Spleen (tissue), 7 donors: ENCODE measurements around the gene RNF225.

Experiments used
- POLR2A ChIP-seq, 3 donors: fragments of 450-650 bp; IDR thresholded peaks; one replicate each; pipeline ENCODE4 v1.5.1; 2017; ENCODE audit warnings: antibody characterized with exemption in 3 of 3, mild to moderate bottlenecking in 1 of 3
- TF ChIP-seq, protein P1 (sequence below), 11 experiments: fragments of 200-600 bp in 7 of 11; fragments of 450-650 bp in 4 of 11; sonication (generic) in 4 of 11; IDR thresholded peaks in 8 of 11; conservative IDR thresholded peaks in 3 of 11; 1 replicate in 7 of 11; 2 replicates in 4 of 11; pipeline versions ENCODE4 v1.4.0 to v1.8.0; 2016 to 2021; ENCODE audit warnings: antibody characterized with exemption in 11 of 11, inconsistent platforms in 4 of 11, mild to moderate bottlenecking in 1 of 11
- donor health status: DM: no; HTN: no; CAD: no; lungs with moderate emphysema.
- donor health status: DM: no; HTN: no; CAD: no.
- donor health status: DM: no; HTN: no; CAD: no.

GRCh38 chr19:58395979-58396627 is 647 bp downstream of the RNF225 start:
- TF ChIP-seq, protein P1, sequence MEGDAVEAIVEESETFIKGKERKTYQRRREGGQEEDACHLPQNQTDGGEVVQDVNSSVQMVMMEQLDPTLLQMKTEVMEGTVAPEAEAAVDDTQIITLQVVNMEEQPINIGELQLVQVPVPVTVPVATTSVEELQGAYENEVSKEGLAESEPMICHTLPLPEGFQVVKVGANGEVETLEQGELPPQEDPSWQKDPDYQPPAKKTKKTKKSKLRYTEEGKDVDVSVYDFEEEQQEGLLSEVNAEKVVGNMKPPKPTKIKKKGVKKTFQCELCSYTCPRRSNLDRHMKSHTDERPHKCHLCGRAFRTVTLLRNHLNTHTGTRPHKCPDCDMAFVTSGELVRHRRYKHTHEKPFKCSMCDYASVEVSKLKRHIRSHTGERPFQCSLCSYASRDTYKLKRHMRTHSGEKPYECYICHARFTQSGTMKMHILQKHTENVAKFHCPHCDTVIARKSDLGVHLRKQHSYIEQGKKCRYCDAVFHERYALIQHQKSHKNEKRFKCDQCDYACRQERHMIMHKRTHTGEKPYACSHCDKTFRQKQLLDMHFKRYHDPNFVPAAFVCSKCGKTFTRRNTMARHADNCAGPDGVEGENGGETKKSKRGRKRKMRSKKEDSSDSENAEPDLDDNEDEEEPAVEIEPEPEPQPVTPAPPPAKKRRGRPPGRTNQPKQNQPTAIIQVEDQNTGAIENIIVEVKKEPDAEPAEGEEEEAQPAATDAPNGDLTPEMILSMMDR (IDR thresholded peaks at IDR 0.05 in 8 of 11, conservative IDR thresholded peaks at IDR 0.05 in 3 of 11), result no peak
- no peak for TF ChIP-seq POLR2A (IDR thresholded peaks at IDR 0.05)
